Mesothelial cell of epicardium (in vitro differentiated cells): ENCODE data around the gene ERCC1. TPM values are rescaled to one million over a fixed set of nuclear protein-coding genes. Genes with fewer than 3 reads are reported as not detected.

Experiments
- DNase-seq, 2 experiments: peaks; one replicate each; pipeline ENCODE4 v3.0.0; 2021; ENCODE audit warnings: low spot score in 2 of 2; ENCODE audit not compliant: unreplicated experiment in 2 of 2
- H3K27ac Mint-ChIP-seq: 2 replicates; pipeline ENCODE4 v1.8.0; 2021; ENCODE audit warnings: mixed read lengths
- H3K27me3 Mint-ChIP-seq: 2 replicates; pipeline ENCODE4 v1.8.0; 2021; ENCODE audit warnings: low read depth, mixed read lengths
- H3K36me3 Mint-ChIP-seq: 2 replicates; pipeline ENCODE4 v1.8.0; 2021; ENCODE audit warnings: mixed read lengths
- H3K4me1 Mint-ChIP-seq: 2 replicates; pipeline ENCODE4 v1.8.0; 2021; ENCODE audit warnings: mixed read lengths
- H3K4me3 Mint-ChIP-seq: 2 replicates; pipeline ENCODE4 v1.8.0; 2021; ENCODE audit warnings: mild to moderate bottlenecking, moderate library complexity, mixed read lengths
- H3K9me3 Mint-ChIP-seq: 2 replicates; pipeline ENCODE4 v1.8.0; 2021; ENCODE audit warnings: mixed read lengths
- total RNA-seq: library from RNA; stranded (reverse); gene quantifications from 3 replicates; pipeline ENCODE4 v1.2.1, GENCODE V29; 2021
- TF ChIP-seq, protein P1 (sequence below): fragments of 200-600 bp; sonication (generic); IDR thresholded peaks from one replicate; pipeline ENCODE4 v1.5.0; 2021; ENCODE audit warnings: antibody characterized with exemption; ENCODE audit not compliant: unreplicated experiment

The ERCC1 gene
- total RNA-seq, 1 donor from 2014 or later: 96.4 TPM

GRCh38 chr19:45400192-45400591, 23.5 kb downstream of the ERCC1 start:
- H3K27ac Mint-ChIP-seq: no peak overlapping the region
- H3K36me3 Mint-ChIP-seq: peaks cover 2% of the 10 kb centered on the region
- peaks cover 31% of the 10 kb centered on the region for H3K27me3 Mint-ChIP-seq
- DNase-seq: no peak
- no peak overlapping the region for H3K4me3 Mint-ChIP-seq
- TF ChIP-seq, protein P1, sequence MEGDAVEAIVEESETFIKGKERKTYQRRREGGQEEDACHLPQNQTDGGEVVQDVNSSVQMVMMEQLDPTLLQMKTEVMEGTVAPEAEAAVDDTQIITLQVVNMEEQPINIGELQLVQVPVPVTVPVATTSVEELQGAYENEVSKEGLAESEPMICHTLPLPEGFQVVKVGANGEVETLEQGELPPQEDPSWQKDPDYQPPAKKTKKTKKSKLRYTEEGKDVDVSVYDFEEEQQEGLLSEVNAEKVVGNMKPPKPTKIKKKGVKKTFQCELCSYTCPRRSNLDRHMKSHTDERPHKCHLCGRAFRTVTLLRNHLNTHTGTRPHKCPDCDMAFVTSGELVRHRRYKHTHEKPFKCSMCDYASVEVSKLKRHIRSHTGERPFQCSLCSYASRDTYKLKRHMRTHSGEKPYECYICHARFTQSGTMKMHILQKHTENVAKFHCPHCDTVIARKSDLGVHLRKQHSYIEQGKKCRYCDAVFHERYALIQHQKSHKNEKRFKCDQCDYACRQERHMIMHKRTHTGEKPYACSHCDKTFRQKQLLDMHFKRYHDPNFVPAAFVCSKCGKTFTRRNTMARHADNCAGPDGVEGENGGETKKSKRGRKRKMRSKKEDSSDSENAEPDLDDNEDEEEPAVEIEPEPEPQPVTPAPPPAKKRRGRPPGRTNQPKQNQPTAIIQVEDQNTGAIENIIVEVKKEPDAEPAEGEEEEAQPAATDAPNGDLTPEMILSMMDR: no peak
- H3K9me3 Mint-ChIP-seq: no peaks in the 10 kb centered on the region
- H3K4me1 Mint-ChIP-seq: peaks cover 31% of the 10 kb centered on the region

DNA sequence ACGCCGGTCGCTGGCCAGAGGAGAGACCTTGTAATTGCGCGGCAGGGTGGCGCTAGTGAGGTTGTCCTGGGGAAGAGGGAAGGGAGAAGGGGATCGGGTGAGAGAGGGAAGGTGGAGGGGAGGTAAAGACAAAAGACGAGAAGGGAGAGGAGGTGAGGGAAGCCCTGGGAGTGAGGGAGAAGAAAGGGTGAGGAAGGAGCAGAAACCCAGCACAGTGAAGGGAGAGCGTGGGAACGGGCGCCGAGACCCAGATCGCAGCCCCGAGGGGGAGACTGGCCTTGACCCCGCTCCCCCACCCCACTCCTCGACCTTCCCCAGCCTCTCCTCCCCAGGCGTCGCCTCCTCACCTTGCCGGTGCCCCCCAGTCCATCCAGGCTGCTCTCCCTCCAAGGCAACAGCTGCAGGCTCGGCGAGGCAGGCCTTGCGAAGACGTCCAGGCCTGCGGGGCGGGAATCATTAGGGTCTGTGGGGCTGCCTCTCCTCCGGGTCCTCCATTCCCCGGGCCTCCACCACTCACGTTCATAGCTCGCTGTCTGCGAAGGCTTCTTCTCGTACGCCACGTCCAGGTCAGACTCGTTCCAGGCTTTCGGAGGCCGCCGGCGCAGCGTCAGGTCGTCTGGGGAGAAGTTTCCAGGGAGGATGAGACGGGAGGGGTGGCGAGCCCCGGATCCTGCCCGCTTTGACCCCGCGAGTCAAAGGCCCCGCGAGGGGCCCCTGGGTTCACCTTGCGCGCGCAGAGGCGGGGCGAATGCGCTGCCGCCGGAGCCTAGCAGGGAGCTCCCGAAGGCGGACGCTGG, 27.7 kb downstream of the ERCC1 start:
- TF ChIP-seq, protein P1: no peak
- no peak for DNase-seq
- H3K4me1 Mint-ChIP-seq: peaks cover 6% of the 10 kb centered on the region
- no peaks in the 10 kb centered on the region for H3K9me3 Mint-ChIP-seq
- H3K36me3 Mint-ChIP-seq: peaks cover 4% of the 10 kb centered on the region
- peaks cover 2% of the 10 kb centered on the region for H3K27me3 Mint-ChIP-seq
- H3K27ac Mint-ChIP-seq: no peak overlapping the region
- H3K4me3 Mint-ChIP-seq: no peak overlapping the region

DNA sequence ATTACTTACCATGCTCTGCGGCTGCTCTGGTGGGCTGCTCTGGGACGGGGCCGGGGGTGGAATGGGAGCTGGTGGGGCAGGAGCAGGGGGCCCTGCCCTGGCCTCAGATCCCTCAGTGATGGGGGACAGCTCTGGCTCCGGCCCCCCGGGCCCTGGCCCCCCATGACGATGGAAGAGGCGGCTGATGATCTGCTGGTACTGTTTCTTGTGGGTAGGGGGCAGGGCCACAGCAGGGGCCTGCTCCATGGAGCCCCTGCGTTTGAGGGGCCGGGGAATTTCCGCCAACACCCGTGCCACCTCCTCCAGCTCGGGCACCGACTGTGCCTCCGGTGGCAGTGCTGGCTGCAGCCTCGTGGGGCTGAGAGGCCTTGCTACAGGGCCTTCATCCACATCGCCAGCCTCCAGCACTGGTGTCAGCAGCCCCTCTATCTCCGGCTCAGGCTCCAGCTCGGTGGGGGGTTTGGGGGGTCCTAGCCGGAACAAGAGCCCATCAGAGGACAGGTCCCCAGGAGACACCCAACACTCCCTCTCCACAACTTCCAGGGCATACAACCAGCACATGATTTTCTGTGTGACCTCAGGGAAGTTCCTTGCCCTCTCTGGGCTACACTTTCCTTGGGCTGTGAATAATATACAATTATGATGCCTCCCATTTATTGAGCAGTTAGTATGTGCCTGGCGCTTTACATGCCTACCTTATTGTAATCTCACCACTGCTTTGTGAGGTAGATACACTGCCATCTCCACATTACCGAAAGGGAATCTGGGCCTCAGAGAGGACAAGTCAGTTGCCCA, 31.6 kb downstream of the ERCC1 start:
- no peak overlapping the region for H3K4me3 Mint-ChIP-seq
- no peaks in the 10 kb centered on the region for H3K4me1 Mint-ChIP-seq
- no peaks in the 10 kb centered on the region for H3K27me3 Mint-ChIP-seq
- no peak for DNase-seq
- H3K36me3 Mint-ChIP-seq: peaks cover 7% of the 10 kb centered on the region
- TF ChIP-seq, protein P1: no peak
- no peaks in the 10 kb centered on the region for H3K9me3 Mint-ChIP-seq
- H3K27ac Mint-ChIP-seq: peak overlapping the region; percentile 30

DNA sequence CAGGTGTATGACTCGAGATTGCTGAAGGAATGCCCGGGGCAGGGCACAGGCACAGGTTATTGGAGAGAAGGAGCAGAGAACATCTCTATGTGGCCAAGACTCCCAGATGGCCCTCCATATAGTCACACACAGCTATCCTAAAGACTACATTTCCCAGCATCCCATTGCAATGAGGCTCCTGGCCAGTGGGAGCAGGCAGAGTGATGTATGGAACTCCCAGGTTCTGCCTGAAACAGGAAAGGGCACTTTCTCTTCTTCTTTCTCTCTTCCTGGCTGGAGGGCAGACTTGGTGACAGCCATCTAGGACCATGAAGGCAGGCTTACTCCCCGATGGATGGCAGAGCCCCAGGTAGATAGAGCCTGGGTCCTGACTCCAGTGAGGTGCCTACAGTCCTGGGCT, 32.4 kb downstream of the ERCC1 start:
- Mint-ChIP-seq H3K9me3 (no peaks in the 10 kb centered on the region), H3K27ac (no peak overlapping the region)

GRCh38 chr19:45385392-45386221, 38.1 kb downstream of the ERCC1 start:
- Mint-ChIP-seq H3K36me3 (peaks cover 13% of the 10 kb centered on the region), H3K27ac (no peak overlapping the region), H3K4me3 (no peak overlapping the region), H3K27me3 (peaks cover 11% of the 10 kb centered on the region), H3K4me1 (no peaks in the 10 kb centered on the region), H3K9me3 (no peaks in the 10 kb centered on the region)
- TF ChIP-seq, protein P1: no peak
- no peak for DNase-seq

More for the DNA sequence above, 32.4 kb downstream of the ERCC1 start:
- H3K4me3 Mint-ChIP-seq: no peak overlapping the region
- peaks cover under 1% of the 10 kb centered on the region for H3K27me3 Mint-ChIP-seq
- TF ChIP-seq, protein P1: no peak
- H3K36me3 Mint-ChIP-seq: peaks cover 7% of the 10 kb centered on the region
- no peaks in the 10 kb centered on the region for H3K4me1 Mint-ChIP-seq
- no peak for DNase-seq
